Fibroblast of lung (primary cell): ENCODE results near the gene CORT. TPM values are rescaled to one million over a fixed set of nuclear protein-coding genes. Genes with fewer than 3 reads are reported as not detected.

Experiments
- DNase-seq, 2 donors: peaks; one replicate each; pipeline versions ENCODE4 v3.0.0 to v3.0.0-alpha.2; 2010; ENCODE audit warnings: low read depth in 2 of 2
- H2AFZ ChIP-seq: 2 replicates; pipeline ENCODE4 v1.5.1; 2012; ENCODE audit warnings: low read length, control low read depth, inconsistent platforms
- H3K27ac ChIP-seq: 2 replicates; pipeline ENCODE4 v1.5.1; 2011; ENCODE audit warnings: low read length, control low read depth; ENCODE audit not compliant: insufficient read depth
- H3K27me3 ChIP-seq: 2 replicates; pipeline ENCODE4 v1.5.1; 2011; ENCODE audit warnings: mild to moderate bottlenecking, low read length; ENCODE audit not compliant: control insufficient read depth, insufficient read depth
- H3K36me3 ChIP-seq: 2 replicates; pipeline ENCODE4 v1.5.1; 2011; ENCODE audit warnings: low read length; ENCODE audit not compliant: control insufficient read depth, insufficient read depth
- H3K4me1 ChIP-seq: 2 replicates; pipeline ENCODE4 v1.5.1; 2011; ENCODE audit warnings: low read length; ENCODE audit not compliant: control insufficient read depth, insufficient read depth; ENCODE audit errors: extremely low read depth
- H3K4me2 ChIP-seq: 2 replicates; pipeline ENCODE4 v1.5.1; 2011; ENCODE audit warnings: low read length, control low read depth; ENCODE audit not compliant: insufficient read depth; ENCODE audit errors: extremely low read depth
- H3K4me3 ChIP-seq, 4 experiments: fragments of 200-600 bp in 1 of 4; sonication (generic) in 1 of 4; replicated peaks in 1 of 4; 2 replicates each; pipeline ENCODE4 v1.5.1; 2011 to 2016; ENCODE audit warnings: low read length in 4 of 4, low read depth in 3 of 4, mild to moderate bottlenecking in 3 of 4, control low read depth in 2 of 4, inconsistent platforms in 1 of 4, mixed read lengths in 1 of 4; ENCODE audit not compliant: insufficient read depth in 1 of 4; ENCODE audit errors: control extremely low read depth in 1 of 4
- H3K79me2 ChIP-seq: 2 replicates; pipeline ENCODE4 v1.5.1; 2012; ENCODE audit warnings: mild to moderate bottlenecking, low read length, inconsistent platforms; ENCODE audit not compliant: control insufficient read depth, insufficient read depth
- H3K9ac ChIP-seq: 2 replicates; pipeline ENCODE4 v1.5.1; 2011; ENCODE audit warnings: mild to moderate bottlenecking, low read length, control low read depth; ENCODE audit not compliant: insufficient read depth
- H3K9me3 ChIP-seq: 2 replicates; pipeline ENCODE4 v1.5.1; 2012; ENCODE audit warnings: low read depth, low read length; ENCODE audit not compliant: control insufficient read depth, insufficient read depth
- H4K20me1 ChIP-seq: 2 replicates; pipeline ENCODE4 v1.5.1; 2011; ENCODE audit warnings: low read length; ENCODE audit not compliant: control insufficient read depth, insufficient read depth; ENCODE audit errors: extremely low read depth
- CTCF ChIP-seq, 2 donors: IDR thresholded peaks in 1 of 2; conservative IDR thresholded peaks in 1 of 2; 1 replicate in 1 of 2; 2 replicates in 1 of 2; pipeline ENCODE4 v1.5.1; 2011 to 2012; ENCODE audit warnings: low read length in 2 of 2, control low read depth in 1 of 2, inconsistent platforms in 1 of 2, low read depth in 1 of 2, mild to moderate bottlenecking in 1 of 2
- EZH2 ChIP-seq: IDR thresholded peaks from 2 replicates; pipeline ENCODE4 v1.5.1; 2012; ENCODE audit warnings: low read length, control low read depth, mild to moderate bottlenecking; ENCODE audit errors: missing control alignments
- polyA plus RNA-seq, 2 donors: library from polyadenylated mRNA; depleted of rRNA in 1 of 2; stranded (reverse) in 1 of 2; unstranded in 1 of 2; fragments of >200 nt; gene quantifications; 2 replicates each; pipeline ENCODE4 v1.2.1, GENCODE V29; 2011 to 2012; ENCODE audit warnings: missing spikeins in 1 of 2
- total RNA-seq: library from RNA; depleted of rRNA; stranded (reverse); fragments of >200 nt; gene quantifications from 2 replicates; pipeline ENCODE4 v1.2.1, GENCODE V29; 2014

The CORT gene
- total and polyA plus RNA-seq, 2 donors (not counting 1 experiment from before 2014, with no cell fraction given): 0.17 TPM; not detected in 1

GRCh38 chr1:10419351-10419750, 30.5 kb upstream of the CORT start:
- H3K4me3 ChIP-seq: no peak overlapping the region
- H3K4me1 ChIP-seq: no peaks in the 10 kb centered on the region
- H3K36me3 ChIP-seq: peaks cover 11% of the 10 kb centered on the region
- H3K79me2 ChIP-seq: no peaks in the 10 kb centered on the region
- no peaks in the 10 kb centered on the region for H3K27me3 ChIP-seq
- no peak overlapping the region for H3K27ac ChIP-seq
- H3K4me2 ChIP-seq: no peak overlapping the region
- no peak overlapping the region for H2AFZ ChIP-seq
- no peak for TF ChIP-seq EZH2
- TF ChIP-seq CTCF (conservative IDR thresholded peaks at IDR 0.05 in 1 of 2, IDR thresholded peaks at IDR 0.05 in 1 of 2; ENCODE audit: low read depth in 1 of 2, low read length in 2 of 2): no peak
- H3K9me3 ChIP-seq: no peaks in the 10 kb centered on the region
- DNase-seq: no peak
- H3K9ac ChIP-seq: no peak overlapping the region
- H4K20me1 ChIP-seq: no peaks in the 10 kb centered on the region

GRCh38 chr1:10421637-10422036, 28.2 kb upstream of the CORT start:
- no peak overlapping the region for H2AFZ ChIP-seq
- no peak overlapping the region for H3K4me2 ChIP-seq
- no peak overlapping the region for H3K4me3 ChIP-seq
- no peak overlapping the region for H3K27ac ChIP-seq
- DNase-seq: no peak
- peaks cover 11% of the 10 kb centered on the region for H3K36me3 ChIP-seq
- no peaks in the 10 kb centered on the region for H3K27me3 ChIP-seq
- H3K79me2 ChIP-seq: no peaks in the 10 kb centered on the region
- H3K9me3 ChIP-seq: no peaks in the 10 kb centered on the region
- TF ChIP-seq EZH2 (no peak), CTCF (conservative IDR thresholded peaks at IDR 0.05 in 1 of 2, IDR thresholded peaks at IDR 0.05 in 1 of 2; ENCODE audit: low read depth in 1 of 2, low read length in 2 of 2) (no peak)
- no peaks in the 10 kb centered on the region for H4K20me1 ChIP-seq
- H3K4me1 ChIP-seq: no peaks in the 10 kb centered on the region
- H3K9ac ChIP-seq: no peak overlapping the region

- no peaks in the 10 kb centered on the region for H3K4me1 ChIP-seq
- H3K9ac ChIP-seq: no peak overlapping the region
- no peak overlapping the region for H3K4me2 ChIP-seq
- no peaks in the 10 kb centered on the region for H3K79me2 ChIP-seq
- peak; percentile 6 to 66 for DNase-seq
- TF ChIP-seq EZH2: no peak
- no peak for TF ChIP-seq CTCF (conservative IDR thresholded peaks at IDR 0.05 in 1 of 2, IDR thresholded peaks at IDR 0.05 in 1 of 2; ENCODE audit: low read depth in 1 of 2, low read length in 2 of 2)
- H3K36me3 ChIP-seq: peaks cover 5% of the 10 kb centered on the region
- H3K4me3 ChIP-seq: no peak overlapping the region
- H3K9me3 ChIP-seq: no peaks in the 10 kb centered on the region
- no peak overlapping the region for H2AFZ ChIP-seq
- H3K27me3 ChIP-seq: no peaks in the 10 kb centered on the region
- H4K20me1 ChIP-seq: no peaks in the 10 kb centered on the region
- no peak overlapping the region for H3K27ac ChIP-seq
Measured at GRCh38 chr1:10424034-10424433, 25.8 kb upstream of the CORT start.
